Measurements from ENCODE around the gene CLCF1.
A peak's percentile ranks its signal among the peaks of the same experiment; 100 is the strongest.

The CLCF1 gene
- long read RNA-seq, donor 1, partial matches to known transcripts: 0 of 3 reads
- long read RNA-seq, donor 1, other reads (novel, unspliced or antisense): 0 of 3 reads
- long read RNA-seq, donor 2, partial matches to known transcripts: 0 of 2 reads
- long read RNA-seq, donor 2, other reads (novel, unspliced or antisense): 0 of 2 reads
- long read RNA-seq, donor 3, partial matches to known transcripts: 5 of 5 reads
- long read RNA-seq, donor 3, other reads (novel, unspliced or antisense): 0 of 5 reads
- long read RNA-seq, donor 4: 0 reads
- long read RNA-seq, donor 5, partial matches to known transcripts: 0 of 2 reads
- long read RNA-seq, donor 5, other reads (novel, unspliced or antisense): 0 of 2 reads
- long read RNA-seq, donor 6, partial matches to known transcripts: 0 of 1 reads
- long read RNA-seq, donor 6, other reads (novel, unspliced or antisense): 0 of 1 reads
- long read RNA-seq, donor 7, partial matches to known transcripts: 0 of 1 reads
- long read RNA-seq, donor 7, other reads (novel, unspliced or antisense): 0 of 1 reads
- long read RNA-seq, donor 8: 0 reads

DNA sequence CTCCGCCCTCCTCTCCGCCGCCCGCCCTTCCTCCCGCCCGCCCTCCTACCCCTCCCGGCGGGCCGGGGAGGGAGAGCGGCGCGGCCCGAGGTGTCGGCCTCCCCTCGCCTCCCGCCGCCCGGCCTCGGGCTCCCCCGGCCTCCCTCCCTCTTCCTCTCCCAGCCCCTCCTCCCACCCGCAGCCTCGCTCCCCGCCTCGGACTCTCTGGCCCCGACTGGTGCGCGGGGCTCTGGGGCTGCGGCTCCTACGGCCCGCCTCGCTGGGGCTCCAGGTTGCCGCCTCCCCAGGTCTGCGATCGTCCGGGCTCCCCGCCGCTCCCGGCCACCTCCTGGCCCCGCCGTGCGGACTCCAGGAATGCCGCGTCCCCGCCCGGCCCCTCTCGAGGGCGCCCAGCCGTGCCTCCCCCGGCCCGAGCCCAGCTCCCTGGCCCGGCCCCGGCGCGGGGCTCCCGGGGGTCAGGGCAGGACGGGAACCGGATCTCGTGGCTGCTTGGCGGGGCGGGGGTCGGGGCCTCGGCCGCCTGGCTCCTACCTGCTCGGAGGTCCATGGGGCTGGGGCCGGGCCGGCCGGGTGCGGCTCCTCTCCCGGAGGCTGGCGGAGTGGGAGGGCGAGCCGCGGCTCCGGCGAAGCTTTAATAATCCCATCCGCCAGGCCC lies at the start of gene CLCF1:
Gene CLCF1 (minus strand): TSS at position 606 of the 655 bp plus-strand sequence. CDS start 59 bp downstream, at position 547.
- DNase-seq: peak; percentile 85

DNA sequence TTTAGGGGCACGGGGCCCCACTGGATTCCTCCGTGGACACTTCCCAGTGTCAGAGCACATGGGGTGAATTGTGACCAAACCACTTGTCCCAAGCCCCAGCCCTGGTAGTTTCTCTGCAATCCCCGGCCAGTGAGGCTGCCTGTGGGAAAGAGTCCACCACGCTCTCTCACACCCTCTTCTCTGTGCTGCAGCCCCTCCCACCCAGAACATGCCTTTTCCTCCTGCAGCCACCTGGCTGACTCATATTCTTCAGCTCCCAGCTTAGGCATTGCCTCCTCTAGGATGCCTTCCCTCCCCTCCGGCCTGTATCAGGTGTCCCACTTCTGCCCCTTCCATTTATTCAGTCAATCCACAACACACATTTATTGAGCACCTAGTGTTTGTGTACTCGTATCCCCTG lies 49.5 kb upstream of the CLCF1 start:
- no peak for DNase-seq

DNA sequence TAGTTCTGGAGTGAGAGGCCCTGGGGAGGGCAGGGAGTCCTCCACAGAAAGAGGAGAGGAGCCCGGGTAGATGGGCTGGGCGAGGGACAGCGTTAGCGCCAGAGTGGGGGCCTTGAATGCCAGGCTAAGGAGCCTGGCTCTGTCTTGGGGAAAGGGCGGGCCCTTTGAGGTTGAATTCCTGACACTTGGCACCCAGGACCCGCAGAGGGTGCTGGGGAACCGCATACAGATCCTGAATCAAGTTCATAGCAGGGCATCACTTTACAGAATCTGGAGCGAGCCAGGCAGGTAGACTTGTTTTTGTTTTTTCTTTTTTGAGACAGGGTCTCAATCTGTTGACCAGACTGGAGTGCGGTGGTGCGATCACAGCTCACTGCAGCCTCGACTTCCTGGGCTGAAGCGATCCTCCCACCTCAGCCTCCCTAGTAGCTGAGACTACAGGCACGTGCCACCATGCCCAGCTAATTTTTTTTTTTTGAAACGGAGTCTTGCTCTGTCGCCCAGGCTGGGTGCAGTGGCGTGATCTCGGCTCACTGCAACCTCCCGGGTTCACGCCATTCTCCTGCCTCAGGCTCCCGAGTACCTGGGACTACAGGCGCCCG lies 48.1 kb upstream of the CLCF1 start:
- DNase-seq: no peak

DNA sequence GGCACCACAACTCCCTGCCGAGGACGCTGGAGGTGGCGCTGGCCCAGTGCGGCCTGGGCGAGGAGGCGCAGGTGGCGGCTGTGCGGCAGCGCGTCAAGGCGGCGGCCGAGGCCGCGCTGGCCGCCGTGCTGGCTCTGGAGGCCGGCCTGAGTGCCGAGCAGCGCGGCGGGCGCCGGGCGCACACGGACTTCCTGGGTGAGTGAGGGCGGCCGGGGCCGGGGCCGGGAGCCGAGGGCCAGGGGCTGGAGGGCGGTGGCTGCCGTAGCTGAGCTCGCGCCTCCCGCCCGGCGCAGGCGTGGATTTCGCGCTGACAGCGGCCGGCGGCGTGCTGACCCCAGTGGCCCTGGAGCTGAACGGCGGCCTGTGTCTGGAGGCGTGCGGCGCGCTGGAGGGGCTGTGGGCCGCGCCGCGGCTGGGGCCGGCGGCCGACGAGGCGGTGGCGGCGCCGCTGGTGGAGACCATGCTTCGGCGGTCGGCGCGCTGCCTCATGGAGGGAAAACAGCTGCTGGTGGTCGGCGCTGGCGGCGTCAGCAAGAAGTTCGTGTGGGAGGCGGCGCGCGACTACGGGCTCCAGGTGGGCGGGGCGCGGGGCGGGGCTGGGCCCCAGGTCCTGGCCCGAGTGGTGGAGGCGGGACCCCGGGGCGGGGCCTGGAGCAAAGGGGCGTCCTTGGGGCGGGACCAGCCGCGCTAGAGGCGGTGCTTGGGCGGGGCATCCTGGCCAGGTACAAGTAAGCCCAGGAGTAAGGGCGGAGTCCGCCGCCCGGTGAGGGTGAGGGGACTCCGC lies 47.4 kb upstream of the CLCF1 start:
- peak; percentile 84 for DNase-seq

DNA sequence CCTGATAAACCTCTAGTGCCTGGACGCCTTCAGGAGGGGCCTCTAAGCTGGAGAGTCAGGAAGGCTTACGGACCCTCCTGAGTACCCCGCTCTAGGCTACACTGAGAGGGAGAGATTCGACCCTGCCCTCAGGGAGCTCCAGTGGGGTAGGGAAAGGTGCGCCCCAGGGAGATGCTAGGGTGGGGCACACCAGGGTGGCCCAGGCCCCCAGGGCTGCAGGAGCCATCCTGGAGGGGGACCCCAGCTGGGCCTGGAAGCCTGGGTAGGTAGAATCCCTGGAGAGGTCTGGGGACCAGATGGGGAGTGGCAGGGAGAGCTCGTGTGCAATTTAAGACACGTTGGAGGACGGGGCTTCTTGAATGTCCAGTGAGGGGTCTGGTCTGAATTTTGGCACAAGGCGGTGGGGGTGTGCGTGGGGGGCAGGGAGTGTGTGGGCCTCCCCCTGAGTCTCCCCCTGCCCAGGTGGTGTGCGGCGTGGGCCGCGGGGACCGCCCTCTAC lies 46.8 kb upstream of the CLCF1 start:
- peak; percentile 54 for DNase-seq

DNA sequence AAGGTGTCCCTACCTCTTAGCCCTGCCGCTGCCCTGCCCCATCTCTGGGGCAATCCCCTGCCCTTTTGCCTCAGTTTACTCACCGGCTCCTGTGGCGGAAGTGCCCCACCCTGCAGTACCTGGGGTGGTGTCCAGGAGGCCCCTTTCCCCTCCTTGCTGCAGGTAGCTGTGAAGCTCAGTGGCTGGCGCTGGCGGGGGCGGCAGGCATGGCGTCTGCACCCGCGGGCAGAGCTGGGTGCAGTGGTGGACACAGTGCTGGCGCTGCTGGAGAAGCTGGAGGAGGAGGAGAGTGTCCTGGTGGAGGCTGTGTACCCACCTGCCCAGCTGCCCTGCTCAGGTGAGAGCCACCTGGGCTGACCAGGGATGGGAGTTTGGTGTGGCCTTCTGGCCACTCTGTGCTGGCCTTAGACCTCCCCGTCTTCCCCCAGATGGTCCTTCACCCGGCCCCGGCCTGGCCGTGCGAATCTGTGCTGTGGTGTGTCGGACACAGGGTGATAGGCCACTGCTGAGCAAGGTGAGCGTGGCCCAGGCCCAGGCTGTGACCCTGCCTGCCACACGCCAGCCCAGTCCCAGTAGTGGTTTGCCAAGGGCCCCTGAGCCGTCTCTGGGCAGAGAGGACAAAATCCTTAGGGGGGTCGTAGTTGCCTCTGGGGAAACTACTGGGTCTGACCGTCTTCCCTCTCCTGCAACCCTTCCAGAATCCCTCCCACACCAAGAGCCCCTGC lies 46.1 kb upstream of the CLCF1 start:
- DNase-seq: no peak

DNA sequence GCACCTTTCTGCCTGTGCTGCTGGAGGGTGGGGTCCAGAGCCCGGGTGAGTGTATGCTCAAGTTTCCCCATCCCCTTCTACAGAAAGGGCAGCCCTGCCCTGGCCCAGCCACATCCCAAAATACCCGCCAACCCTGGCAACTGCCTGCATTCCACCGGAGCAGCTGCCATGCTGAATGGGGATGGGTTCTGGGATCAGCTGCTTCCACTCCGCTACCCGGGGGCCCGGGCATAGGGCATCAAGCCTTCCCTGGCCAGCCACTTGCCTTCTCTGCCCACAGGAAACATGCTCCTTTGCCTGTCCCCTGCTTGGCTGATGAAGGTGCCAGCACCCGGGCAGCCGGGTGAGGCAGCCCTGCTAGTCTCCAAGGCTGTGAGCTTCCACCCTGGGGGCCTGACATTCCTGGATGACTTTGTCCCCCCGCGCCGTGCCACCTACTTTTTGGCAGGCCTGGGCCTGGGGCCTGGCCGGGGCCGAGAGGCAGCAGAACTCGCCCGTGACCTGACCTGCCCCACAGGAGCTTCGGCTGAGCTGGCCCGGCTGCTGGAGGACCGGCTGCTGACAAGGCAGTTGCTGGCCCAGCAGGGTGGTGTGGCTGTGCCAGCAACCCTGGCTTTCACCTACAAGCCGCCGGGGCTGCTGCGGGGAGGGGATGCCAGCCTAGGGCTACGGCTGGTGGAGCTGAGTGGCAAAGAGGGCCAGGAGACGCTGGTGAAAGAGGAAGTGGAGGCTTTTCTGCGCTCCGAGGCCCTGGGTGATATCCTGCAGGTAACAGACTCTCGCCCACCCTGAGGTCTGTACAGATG lies 45.3 kb upstream of the CLCF1 start:
- no peak for DNase-seq

DNA sequence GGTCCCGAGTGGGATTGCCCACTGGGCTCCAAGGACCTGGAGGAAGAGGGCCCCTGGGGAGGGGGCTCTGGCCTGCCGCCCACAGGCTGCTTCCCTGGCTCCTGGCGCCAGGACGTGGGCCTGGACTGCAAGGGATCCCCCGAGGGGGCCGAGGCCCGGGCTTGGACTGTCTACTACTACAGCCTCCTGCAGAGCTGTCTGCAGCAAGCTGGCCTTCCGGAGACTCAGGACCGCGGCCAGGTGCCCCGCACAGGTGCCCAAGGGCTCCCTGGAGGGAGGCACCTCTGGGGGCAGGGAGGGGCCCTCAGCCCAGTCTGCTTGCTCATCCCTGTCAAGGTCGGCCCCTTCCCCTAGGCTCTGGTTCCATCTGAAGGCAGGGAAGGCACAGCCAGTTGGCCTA lies 44.0 kb upstream of the CLCF1 start:
- DNase-seq: no peak

DNA sequence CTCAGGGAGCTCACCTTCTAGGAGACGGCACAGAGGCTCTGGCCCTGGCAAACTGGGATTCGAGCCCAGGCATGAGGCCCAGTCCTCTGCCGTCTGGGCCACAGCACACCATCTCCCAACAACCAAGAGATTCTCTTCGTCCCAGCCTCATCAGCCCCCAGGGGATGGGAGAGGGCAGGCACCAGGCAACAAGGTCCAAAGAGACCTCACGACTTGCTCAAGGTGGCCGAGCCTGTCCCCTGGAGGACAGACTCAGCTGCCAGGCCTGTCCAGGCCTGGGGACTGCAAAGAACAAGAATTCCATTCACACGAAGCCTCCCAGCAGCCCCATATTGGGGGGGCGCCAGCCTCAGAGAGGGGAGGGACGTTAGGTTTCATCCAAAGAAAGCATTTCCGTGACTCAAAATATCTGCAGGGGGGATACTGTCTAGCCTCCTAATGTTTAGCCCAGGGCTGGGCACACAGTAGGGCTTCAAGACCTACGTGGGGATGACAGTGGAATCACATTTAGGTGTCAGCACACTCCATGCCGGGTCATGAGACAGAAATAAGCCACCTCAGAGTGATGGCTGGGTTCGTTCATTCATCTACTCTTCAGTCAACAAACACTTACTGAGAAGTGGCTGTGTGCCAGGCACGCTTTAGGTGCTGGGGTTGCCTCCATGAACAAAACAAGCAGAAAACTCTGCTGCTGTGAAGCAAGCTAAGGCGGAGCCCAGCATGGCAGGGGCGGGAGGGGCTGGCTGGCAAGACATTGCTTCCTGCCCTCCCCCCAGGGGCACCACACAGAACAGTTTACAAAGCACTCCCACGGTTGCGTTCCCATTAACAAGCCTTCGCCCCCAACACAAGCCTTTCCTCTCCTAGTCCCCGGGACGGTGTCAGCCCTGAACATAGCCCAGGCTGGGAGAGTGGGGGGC lies 43.3 kb upstream of the CLCF1 start:
- DNase-seq: no peak

DNA sequence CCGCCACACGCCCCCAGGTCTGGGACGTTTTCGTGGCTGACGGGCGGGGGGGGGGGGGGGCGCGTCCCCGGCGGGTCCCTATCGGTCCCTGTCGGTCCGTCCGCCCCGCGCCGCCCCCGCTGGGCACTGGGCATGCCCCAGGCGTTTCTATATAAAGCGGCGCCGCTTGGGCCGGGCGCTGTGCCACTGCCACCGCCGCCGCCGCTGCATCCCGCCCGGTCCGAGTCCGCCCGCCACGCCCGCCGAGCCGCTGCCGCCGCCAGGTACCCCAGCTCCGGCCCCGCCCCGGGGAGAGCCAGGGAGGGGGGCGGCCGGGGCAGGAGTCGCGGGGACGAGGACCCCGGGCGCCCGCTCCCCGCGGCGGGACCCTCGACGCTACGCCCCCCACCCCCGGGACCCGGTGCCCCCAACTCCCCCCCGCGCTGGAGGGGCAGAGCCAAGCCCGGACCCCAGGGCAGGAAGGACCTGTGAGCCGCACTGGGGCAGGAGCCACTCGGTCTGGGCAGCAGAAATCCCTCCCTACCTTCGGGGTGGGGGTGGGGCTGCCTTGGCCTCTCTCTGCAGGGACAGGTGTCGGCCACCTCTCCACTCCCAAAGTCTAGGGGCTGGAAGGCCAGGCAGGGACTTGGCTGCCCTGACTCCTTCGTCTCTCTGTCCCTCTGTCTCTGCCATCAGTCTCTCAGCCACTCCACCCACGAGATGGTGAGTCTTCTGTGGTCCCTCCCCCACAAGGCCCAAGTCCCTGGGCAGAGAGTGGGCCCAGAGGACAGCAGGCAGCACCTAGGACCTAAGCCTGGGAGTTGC lies 42.3 kb upstream of the CLCF1 start, which contains the start of gene CARNS1:
Gene CARNS1 (plus strand): TSS at position 178 of the 804 bp plus-strand sequence. CDS start 522 bp downstream, at position 700.
- DNase-seq: no peak

DNA sequence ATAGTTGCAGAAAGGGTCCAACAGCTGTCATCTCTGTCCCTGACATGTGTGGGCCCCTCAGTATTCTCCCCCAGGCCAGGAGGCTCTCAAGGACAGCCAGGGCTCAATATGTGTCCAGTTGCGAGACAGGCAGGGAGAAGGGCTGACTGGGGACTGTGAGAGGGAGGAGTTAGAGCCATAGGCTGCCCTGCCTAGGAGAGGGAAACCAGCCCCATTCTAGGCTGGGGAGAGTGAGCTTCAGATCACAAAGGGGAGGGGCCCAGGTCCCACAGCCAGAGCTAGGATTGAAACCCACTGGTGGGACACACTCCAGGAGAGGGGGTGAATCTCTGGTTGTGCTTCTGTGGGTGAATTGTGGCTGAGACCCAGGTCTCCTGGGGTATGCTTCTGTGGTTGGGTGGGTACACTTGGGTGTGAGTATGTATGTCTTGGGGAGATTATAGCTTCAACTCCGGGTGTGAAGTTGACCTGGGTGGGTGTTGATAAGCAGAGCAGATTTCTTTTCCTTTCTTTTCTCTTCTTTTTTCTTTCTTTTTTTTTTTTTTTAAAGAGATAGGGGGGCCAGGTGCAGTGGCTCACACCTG lies 40.0 kb upstream of the CLCF1 start:
- DNase-seq: no peak

DNA sequence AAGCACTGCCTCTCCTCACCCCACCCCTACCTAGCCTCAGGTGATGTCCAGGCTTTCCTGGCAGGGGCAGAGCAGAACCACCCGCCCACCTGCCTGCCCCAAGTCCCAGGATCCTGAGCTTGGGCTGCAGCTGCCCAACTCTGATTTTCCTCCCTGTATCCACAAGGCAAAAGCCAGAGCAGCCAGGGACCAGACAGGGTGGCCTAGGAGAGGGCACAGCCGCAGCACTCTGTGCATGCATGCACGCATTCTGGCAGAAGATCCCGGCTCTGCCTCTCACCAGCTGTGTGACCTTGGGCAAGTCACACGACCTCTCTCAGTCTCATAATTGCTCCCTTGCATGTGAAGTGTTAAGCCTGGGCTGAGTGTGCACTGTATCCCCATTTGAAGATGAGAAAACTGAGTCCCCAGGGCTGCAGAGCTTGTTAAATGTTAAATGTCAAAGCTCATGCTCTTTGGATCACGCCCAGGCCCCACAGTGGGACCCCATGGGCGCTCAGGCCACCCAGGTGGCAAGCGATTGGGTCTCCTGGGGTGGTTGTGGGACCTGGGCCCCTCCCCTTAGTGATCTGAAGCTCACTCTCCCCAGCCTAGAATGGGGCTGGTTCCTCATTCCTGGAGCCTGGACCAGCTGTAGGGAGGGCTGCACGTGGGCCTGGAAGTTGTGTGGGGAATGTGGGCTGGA lies 39.2 kb upstream of the CLCF1 start:
- DNase-seq: no peak

DNA sequence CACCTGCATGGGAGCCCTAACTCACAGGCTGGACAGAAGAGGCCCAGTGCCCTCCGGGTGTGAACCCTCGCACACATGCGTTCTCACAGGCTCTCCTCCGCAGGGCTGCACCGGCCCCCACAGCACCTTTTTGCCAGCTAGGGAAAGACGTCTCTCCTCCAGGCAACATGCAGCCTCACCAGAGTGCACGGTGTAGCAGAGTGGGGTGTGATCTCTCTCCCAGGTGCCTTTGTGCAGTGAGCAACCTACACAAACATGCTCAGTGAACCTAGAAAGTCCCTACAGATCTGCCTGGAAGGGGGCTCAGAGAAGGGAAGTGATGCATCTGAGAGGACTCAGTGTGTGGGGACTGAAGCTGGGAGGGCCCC lies 38.4 kb upstream of the CLCF1 start:
- DNase-seq: no peak

DNA sequence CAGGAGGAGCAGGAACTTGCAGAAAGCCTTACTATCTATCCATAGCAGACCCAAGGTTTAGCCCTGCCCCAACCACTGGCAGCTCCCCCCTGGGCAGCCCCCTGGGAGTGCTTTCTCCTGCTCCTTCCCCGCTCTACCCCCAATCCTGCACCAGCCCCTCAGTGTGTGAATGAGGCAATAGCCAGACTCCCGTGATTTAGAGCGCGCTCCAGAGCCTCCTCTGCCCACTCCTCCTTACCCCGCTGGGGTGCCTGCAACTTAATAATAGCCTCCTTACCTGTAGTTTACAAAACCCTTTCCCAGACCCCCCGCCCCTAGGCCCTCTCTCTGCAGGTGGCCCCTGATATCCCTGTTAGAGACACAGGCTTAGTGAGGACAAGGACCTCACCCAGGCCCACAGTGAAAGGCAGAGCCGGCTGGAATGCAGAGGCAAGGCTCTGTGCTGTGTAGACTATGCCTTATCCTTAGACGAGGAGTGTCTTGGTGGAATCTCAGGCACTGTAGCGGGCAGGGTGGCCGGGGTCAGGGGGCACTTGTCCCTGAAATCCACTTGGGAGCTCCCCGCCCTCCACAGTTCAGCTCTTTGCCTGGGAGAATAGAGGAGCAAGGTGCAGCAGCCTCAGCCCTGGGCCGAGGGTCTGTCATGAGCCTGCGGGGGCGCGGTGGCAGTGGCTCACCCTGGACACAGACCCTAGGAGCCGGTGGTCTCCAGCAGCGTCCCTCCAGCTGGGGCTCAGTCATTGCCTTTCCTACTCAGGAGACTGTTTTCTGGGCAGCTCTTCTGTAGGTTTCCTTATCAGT lies 37.8 kb upstream of the CLCF1 start:
- DNase-seq: no peak

DNA sequence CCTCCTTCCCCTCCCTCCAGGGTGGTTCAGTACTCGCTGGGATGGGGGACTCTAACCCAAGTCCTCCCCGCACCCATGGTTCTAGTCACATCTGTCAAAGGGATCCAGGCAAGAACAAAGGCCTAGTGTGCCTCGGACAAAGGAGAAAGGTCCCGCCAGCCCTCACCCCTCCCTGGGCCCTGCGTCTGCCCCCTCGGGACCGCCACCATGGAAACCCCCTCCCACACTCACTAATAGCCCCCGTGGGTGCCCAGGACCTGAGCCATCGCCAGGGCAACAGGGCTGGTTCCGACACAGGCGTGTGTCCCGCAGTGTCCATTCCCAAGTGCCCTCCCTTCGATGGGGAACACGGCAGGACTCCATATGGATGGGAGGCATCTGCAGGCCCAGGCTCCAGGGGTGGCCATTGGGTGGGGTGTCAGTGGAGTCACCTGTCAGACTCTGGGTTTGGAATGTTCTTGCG lies 37.0 kb upstream of the CLCF1 start:
- no peak for DNase-seq

DNA sequence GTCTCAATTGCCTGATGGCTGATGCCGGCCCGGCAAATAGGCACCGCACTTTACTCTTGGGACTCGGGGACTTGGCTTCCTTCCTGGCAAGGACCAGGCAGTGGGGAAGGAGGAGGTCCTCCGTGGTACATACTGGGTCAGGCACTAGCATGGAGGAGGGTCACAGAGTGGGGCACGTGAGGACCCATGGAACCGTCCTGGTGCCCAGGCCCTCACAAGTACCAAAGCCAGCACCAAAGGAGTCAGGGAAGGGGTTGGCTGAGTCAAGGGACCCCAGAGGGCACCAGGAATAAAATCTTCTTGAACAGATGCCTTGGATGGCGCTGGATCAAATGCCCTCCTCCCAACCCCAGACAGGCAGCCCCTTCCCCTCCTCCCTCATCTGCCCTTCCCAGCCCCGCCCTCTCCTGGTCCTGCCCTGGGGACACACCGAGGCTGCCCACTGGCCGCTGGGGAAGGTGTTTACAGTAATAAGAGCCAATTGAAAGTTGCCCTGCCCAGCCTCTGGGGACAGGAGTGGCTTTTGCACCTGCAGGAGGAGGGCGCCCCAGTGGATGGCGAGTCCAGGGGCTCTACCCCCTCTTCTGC lies 36.5 kb upstream of the CLCF1 start:
- no peak for DNase-seq
